HCT116 (cell line): ENCODE measurements around the gene LMOD1.

Source experiments
- CEBPB ChIP-seq: IDR thresholded peaks from 2 replicates; pipeline ENCODE4 v1.6.1; 2012; ENCODE audit warnings: low read depth
- EGR1 ChIP-seq: IDR thresholded peaks from 2 replicates; pipeline ENCODE4 v1.6.1; 2012; ENCODE audit warnings: low read depth
- EZH2 ChIP-seq: fragments of 200-600 bp; sonication (generic); IDR thresholded peaks from 2 replicates; pipeline ENCODE4 v1.6.1; 2017; ENCODE audit warnings: antibody characterized with exemption, mixed run types
- POLR2A ChIP-seq: IDR thresholded peaks from 2 replicates; pipeline ENCODE4 v1.7.0; 2011; ENCODE audit warnings: borderline replicate concordance; ENCODE audit not compliant: insufficient read depth, insufficient read length; ENCODE audit errors: extremely low read depth
- POLR2AphosphoS5 ChIP-seq: IDR thresholded peaks from 2 replicates; pipeline ENCODE4 v1.6.1; 2011; ENCODE audit warnings: mild to moderate bottlenecking, low read depth, low read length, moderate library complexity
- RAD21 ChIP-seq: IDR thresholded peaks from 2 replicates; pipeline ENCODE4 v1.6.1; 2012; ENCODE audit warnings: low read depth, mild to moderate bottlenecking
- TCF7L2 ChIP-seq: IDR thresholded peaks from 2 replicates; pipeline ENCODE4 v1.7.0; 2011; ENCODE audit warnings: borderline replicate concordance, inconsistent platforms; ENCODE audit not compliant: insufficient read depth, insufficient read length; ENCODE audit errors: extremely low read depth
- TF ChIP-seq, protein P1 (sequence below), 3 experiments: fragments of 200-600 bp in 1 of 3; sonication (generic) in 1 of 3; IDR thresholded peaks in 2 of 3; conservative IDR thresholded peaks in 1 of 3; 2 replicates each; pipeline ENCODE4 v1.5.1; 2012 to 2017; ENCODE audit warnings: low read depth in 2 of 3, low read length in 2 of 3, antibody characterized with exemption in 1 of 3, borderline replicate concordance in 1 of 3, control low read depth in 1 of 3, mild to moderate bottlenecking in 1 of 3, mixed read lengths in 1 of 3, mixed run types in 1 of 3, moderate library complexity in 1 of 3; ENCODE audit not compliant: insufficient read depth in 1 of 3
- TF ChIP-seq, protein P2 (sequence below): IDR thresholded peaks from 2 replicates; pipeline ENCODE4 v1.6.1; 2012; ENCODE audit warnings: low read depth

DNA sequence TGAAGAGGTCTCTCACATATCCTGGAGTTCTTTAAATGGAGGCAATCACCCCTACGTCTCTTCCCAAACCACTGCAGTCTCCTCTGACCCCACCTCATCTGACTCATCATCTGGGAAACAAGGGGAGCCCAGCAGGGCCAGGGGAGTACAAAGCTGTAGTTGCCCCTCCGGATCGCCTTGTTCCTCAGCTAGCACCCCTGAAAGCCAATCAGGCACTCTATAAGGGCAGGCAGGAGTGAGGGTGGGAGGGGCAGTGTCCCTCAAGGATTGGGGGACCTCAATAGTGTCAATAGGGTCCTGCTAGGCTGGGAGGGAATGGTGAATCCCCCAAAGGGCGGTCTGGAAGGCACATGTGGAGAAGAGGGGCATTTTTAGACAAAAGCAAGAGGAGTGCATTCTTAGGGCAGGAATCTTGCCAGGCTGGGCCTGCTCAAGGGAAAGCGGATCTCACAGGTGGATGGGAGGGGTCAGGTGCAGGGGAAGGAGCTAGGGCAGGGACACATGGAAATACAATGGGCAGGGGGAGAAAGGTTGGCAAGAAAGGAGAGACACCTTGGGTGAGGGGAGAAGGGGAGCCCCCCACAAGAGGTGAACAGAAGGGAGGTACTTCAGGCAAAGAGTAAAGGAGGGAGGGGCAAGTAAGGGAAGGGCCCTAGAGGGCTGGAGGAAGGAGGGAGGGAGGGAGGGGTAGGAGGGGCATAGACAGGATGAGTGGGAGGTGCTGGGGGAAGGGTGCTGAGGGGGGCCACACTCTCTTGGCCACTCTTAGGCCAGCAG is 51.8 kb downstream of the LMOD1 start:
- TF ChIP-seq POLR2A (no peak), EGR1 (no peak), EZH2 (no peak), RAD21 (no peak), CEBPB (no peak), POLR2AphosphoS5 (no peak), TCF7L2 (no peak)
- TF ChIP-seq, protein P1, sequence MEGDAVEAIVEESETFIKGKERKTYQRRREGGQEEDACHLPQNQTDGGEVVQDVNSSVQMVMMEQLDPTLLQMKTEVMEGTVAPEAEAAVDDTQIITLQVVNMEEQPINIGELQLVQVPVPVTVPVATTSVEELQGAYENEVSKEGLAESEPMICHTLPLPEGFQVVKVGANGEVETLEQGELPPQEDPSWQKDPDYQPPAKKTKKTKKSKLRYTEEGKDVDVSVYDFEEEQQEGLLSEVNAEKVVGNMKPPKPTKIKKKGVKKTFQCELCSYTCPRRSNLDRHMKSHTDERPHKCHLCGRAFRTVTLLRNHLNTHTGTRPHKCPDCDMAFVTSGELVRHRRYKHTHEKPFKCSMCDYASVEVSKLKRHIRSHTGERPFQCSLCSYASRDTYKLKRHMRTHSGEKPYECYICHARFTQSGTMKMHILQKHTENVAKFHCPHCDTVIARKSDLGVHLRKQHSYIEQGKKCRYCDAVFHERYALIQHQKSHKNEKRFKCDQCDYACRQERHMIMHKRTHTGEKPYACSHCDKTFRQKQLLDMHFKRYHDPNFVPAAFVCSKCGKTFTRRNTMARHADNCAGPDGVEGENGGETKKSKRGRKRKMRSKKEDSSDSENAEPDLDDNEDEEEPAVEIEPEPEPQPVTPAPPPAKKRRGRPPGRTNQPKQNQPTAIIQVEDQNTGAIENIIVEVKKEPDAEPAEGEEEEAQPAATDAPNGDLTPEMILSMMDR (IDR thresholded peaks at IDR 0.05 in 2 of 3, conservative IDR thresholded peaks at IDR 0.05 in 1 of 3; ENCODE audit: borderline replicate concordance in 1 of 3, insufficient read depth in 1 of 3, low read depth in 2 of 3, low read length in 2 of 3): no peak
- TF ChIP-seq, protein P2, sequence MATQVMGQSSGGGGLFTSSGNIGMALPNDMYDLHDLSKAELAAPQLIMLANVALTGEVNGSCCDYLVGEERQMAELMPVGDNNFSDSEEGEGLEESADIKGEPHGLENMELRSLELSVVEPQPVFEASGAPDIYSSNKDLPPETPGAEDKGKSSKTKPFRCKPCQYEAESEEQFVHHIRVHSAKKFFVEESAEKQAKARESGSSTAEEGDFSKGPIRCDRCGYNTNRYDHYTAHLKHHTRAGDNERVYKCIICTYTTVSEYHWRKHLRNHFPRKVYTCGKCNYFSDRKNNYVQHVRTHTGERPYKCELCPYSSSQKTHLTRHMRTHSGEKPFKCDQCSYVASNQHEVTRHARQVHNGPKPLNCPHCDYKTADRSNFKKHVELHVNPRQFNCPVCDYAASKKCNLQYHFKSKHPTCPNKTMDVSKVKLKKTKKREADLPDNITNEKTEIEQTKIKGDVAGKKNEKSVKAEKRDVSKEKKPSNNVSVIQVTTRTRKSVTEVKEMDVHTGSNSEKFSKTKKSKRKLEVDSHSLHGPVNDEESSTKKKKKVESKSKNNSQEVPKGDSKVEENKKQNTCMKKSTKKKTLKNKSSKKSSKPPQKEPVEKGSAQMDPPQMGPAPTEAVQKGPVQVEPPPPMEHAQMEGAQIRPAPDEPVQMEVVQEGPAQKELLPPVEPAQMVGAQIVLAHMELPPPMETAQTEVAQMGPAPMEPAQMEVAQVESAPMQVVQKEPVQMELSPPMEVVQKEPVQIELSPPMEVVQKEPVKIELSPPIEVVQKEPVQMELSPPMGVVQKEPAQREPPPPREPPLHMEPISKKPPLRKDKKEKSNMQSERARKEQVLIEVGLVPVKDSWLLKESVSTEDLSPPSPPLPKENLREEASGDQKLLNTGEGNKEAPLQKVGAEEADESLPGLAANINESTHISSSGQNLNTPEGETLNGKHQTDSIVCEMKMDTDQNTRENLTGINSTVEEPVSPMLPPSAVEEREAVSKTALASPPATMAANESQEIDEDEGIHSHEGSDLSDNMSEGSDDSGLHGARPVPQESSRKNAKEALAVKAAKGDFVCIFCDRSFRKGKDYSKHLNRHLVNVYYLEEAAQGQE: no peak
